Neural cell (in vitro differentiated cells): Measurements from ENCODE around the gene DHDH.

Source experiments
- POLR2AphosphoS5 ChIP-seq: IDR thresholded peaks from 2 replicates; pipeline ENCODE4 v1.6.1; 2012
- SMC3 ChIP-seq: fragments of 450-650 bp; conservative IDR thresholded peaks from 2 replicates; pipeline ENCODE4 v1.6.1; 2014; ENCODE audit warnings: antibody characterized with exemption, mild to moderate bottlenecking, moderate library complexity; ENCODE audit not compliant: poor library complexity
- TAF1 ChIP-seq: IDR thresholded peaks from 2 replicates; pipeline ENCODE4 v1.6.1; 2012; ENCODE audit warnings: low read depth
- TF ChIP-seq, protein P1 (sequence below): fragments of 450-650 bp; IDR thresholded peaks from 2 replicates; pipeline ENCODE4 v1.5.1; 2014; ENCODE audit warnings: antibody characterized with exemption, mild to moderate bottlenecking, moderate library complexity; ENCODE audit not compliant: poor library complexity, severe bottlenecking

DNA sequence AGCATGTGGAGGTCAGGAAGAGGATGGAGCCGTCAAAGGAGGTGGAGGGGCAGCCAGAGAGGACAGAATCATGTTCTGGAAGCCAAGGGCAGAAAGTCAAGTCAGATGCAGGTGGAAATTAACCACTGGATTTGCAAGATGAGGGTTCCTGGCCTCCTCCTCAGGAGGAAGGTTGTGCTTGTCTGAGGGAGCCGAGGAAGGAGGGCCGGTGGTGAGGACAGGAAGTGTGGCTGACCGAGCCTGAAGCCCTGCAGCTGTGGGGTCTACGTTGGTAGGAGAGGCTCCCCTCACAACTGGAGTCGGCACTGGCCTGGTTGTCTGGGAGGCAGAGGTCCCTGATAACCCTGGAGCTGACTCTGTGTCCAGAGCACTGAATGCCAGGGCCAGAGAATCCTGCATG is 15.4 kb upstream of the DHDH start:
- no peak for TF ChIP-seq SMC3
- TF ChIP-seq POLR2AphosphoS5: no peak
- TF ChIP-seq, protein P1, sequence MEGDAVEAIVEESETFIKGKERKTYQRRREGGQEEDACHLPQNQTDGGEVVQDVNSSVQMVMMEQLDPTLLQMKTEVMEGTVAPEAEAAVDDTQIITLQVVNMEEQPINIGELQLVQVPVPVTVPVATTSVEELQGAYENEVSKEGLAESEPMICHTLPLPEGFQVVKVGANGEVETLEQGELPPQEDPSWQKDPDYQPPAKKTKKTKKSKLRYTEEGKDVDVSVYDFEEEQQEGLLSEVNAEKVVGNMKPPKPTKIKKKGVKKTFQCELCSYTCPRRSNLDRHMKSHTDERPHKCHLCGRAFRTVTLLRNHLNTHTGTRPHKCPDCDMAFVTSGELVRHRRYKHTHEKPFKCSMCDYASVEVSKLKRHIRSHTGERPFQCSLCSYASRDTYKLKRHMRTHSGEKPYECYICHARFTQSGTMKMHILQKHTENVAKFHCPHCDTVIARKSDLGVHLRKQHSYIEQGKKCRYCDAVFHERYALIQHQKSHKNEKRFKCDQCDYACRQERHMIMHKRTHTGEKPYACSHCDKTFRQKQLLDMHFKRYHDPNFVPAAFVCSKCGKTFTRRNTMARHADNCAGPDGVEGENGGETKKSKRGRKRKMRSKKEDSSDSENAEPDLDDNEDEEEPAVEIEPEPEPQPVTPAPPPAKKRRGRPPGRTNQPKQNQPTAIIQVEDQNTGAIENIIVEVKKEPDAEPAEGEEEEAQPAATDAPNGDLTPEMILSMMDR: no peak
- TF ChIP-seq TAF1: no peak
